PC-3 (cell line): ENCODE measurements around the gene DPP7. TPM values are rescaled to one million over a fixed set of nuclear protein-coding genes. Genes with fewer than 3 reads are reported as not detected.
A peak's percentile ranks its signal among the peaks of the same experiment; 100 is the strongest.

ENCODE experiments used
- ATAC-seq: fragments of 200-7000 bp; cut with Tn5 transposase; 2 replicates; pipeline ENCODE4 v1.9.1; 2020; ENCODE audit warnings: mild to moderate bottlenecking, moderate library complexity
- BruUV-seq: library from RNA; stranded (reverse); fragments of 400-500 nt; replicated peaks from 2 replicates; lab custom pipeline; 2021; lab: Mats Ljungman, UMichigan
- CTCF ChIA-PET: fragments of 300-600 bp; sonication (Branson Sonifier 250); formaldehyde crosslinking; loops from one replicate; lab custom pipeline; 2022; ENCODE audit warnings: antibody characterized with exemption; lab: Charles Lee
- POLR2A ChIA-PET: fragments of 300-600 bp; sonication (Branson Sonifier 250); formaldehyde crosslinking; loops from one replicate; lab custom pipeline; 2022; ENCODE audit warnings: antibody characterized with exemption; ENCODE audit not compliant: unreplicated experiment; lab: Charles Lee
- DNase-seq: peaks from one replicate; pipeline ENCODE4 v3.0.0-alpha.2; 2015
- H2AFZ ChIP-seq: fragments of 300-600 bp; sonication (generic); 2 replicates; pipeline ENCODE4 v1.6.0; 2016; ENCODE audit warnings: antibody characterized with exemption, low read length
- H3F3A ChIP-seq: fragments of 300-600 bp; sonication (generic); one replicate; pipeline ENCODE4 v1.6.0; 2017; ENCODE audit warnings: antibody characterized with exemption, low read length, control low read depth, mild to moderate bottlenecking; ENCODE audit not compliant: unreplicated experiment
- H3K27ac ChIP-seq: fragments of 300-600 bp; sonication (generic); 2 replicates; pipeline ENCODE4 v1.5.1; 2016; ENCODE audit warnings: mild to moderate bottlenecking, low read length
- H3K27me3 ChIP-seq: fragments of 300-600 bp; sonication (generic); 2 replicates; pipeline ENCODE4 v1.6.1; 2016; ENCODE audit warnings: low read length, mixed read lengths
- H3K36me3 ChIP-seq: fragments of 300-600 bp; sonication (generic); 2 replicates; pipeline ENCODE4 v1.6.1; 2016; ENCODE audit warnings: low read depth, mixed run types, low read length, mixed read lengths
- H3K4me1 ChIP-seq: fragments of 300-600 bp; sonication (generic); 2 replicates; pipeline ENCODE4 v1.5.1; 2016; ENCODE audit warnings: low read length; ENCODE audit not compliant: insufficient read depth
- H3K4me2 ChIP-seq: fragments of 300-600 bp; sonication (generic); 2 replicates; pipeline ENCODE4 v1.6.0; 2016; ENCODE audit warnings: low read length
- H3K4me3 ChIP-seq: fragments of 300-600 bp; sonication (generic); 2 replicates; pipeline ENCODE4 v1.5.1; 2016; ENCODE audit warnings: mild to moderate bottlenecking, low read length, mixed read lengths
- H3K79me2 ChIP-seq: fragments of 300-600 bp; sonication (generic); 2 replicates; pipeline ENCODE4 v1.6.1; 2017; ENCODE audit warnings: low read length, mixed read lengths
- H3K9ac ChIP-seq: fragments of 300-600 bp; sonication (generic); 2 replicates; pipeline ENCODE4 v1.6.0; 2016; ENCODE audit warnings: mild to moderate bottlenecking, low read length
- H3K9me2 ChIP-seq: fragments of 300-600 bp; sonication (generic); replicated peaks from 2 replicates; pipeline ENCODE4 v1.6.1; 2016; ENCODE audit warnings: mixed run types, low read length, mixed read lengths
- H3K9me3 ChIP-seq: fragments of 300-600 bp; sonication (generic); 2 replicates; pipeline ENCODE4 v1.6.1; 2016; ENCODE audit warnings: low read length, mixed read lengths
- H4K20me1 ChIP-seq: fragments of 300-600 bp; sonication (generic); 2 replicates; pipeline ENCODE4 v1.6.1; 2016; ENCODE audit warnings: low read length, mixed read lengths
- CTCF ChIP-seq: fragments of 300-600 bp; sonication (generic); conservative IDR thresholded peaks from 2 replicates; pipeline ENCODE4 v1.5.1; 2017; ENCODE audit warnings: antibody characterized with exemption, low read depth, mild to moderate bottlenecking, low read length
- EZH2 ChIP-seq: fragments of 300-600 bp; sonication (generic); IDR thresholded peaks from one replicate; pipeline ENCODE4 v1.6.1; 2017; ENCODE audit warnings: antibody characterized with exemption, mild to moderate bottlenecking, low read length; ENCODE audit not compliant: unreplicated experiment
- EZH2phosphoT487 ChIP-seq: fragments of 300-600 bp; sonication (generic); IDR thresholded peaks from 2 replicates; pipeline ENCODE4 v1.6.1; 2018; ENCODE audit warnings: mild to moderate bottlenecking, antibody characterized with exemption, low read length, borderline replicate concordance
- intact Hi-C: fragments of 100-400 bp; cut with micrococcal nuclease; formaldehyde crosslinking; loops from 2 replicates; pipeline ENCODE4 v1.9.0; 2023
- total RNA-seq: library from RNA; depleted of rRNA; stranded (reverse); fragments of >200 nt; gene quantifications from 2 replicates; pipeline ENCODE4 v1.2.3, GENCODE V29; 2014

The DPP7 gene
- total RNA-seq, 1 experiment from 2014 or later, result 103 TPM

GRCh38 chr9:137149942-137150616 lies 35.5 kb upstream of the DPP7 start:
- ATAC-seq (peak; percentile 20), DNase-seq (no peak)
- Histone ChIP-seq H3K36me3 (no peaks in the 10 kb centered on the region), H3K27ac (no peak overlapping the region), H3K9ac (peak overlapping the region; percentile 31; the same call in 1 of the 2 replicates), H3K9me2 (no peaks in the 10 kb centered on the region), H2AFZ (peak overlapping the region; percentile 61; the same call in 1 of the 2 replicates), H3K4me1 (no peaks in the 10 kb centered on the region; the same call in 1 of the 2 replicates), H3K79me2 (no peaks in the 10 kb centered on the region), H3K9me3 (no peaks in the 10 kb centered on the region), H3F3A (no peaks in the 10 kb centered on the region), H3K27me3 (no peaks in the 10 kb centered on the region), H3K4me2 (peak overlapping the region; percentile 70), H4K20me1 (no peaks in the 10 kb centered on the region), H3K4me3 (peak overlapping the region; percentile 48)
- TF ChIP-seq CTCF, result no peak
- TF ChIP-seq EZH2phosphoT487, result no peak
- TF ChIP-seq EZH2, result no peak
- CTCF ChIA-PET, result interaction anchor here (0.7 to 1.4 kb wide), 4 partner anchors 20 to 101 kb away, joined by 3 to 6 read pairs (median 4); partner anchors contain the start of genes MAN1B1 and TMEM210
- intact Hi-C loops, result loop anchor here (2.0 kb wide), 1 partner anchor 39 kb away; the partner anchor contains the start of genes ANAPC2 and SSNA1
- BruUV-seq, result no TSS peak
- POLR2A ChIA-PET, result interaction anchor here (0.6 to 0.7 kb wide), 6 partner anchors 9 to 220 kb away, joined by 3 to 27 read pairs (median 12); no protein-coding TSS in a partner anchor

GRCh38 chr9:137149363-137149762 lies 34.8 kb upstream of the DPP7 start:
- Histone ChIP-seq H3K9me2 (no peaks in the 10 kb centered on the region), H2AFZ (peak overlapping the region; percentile 61; the same call in 1 of the 2 replicates), H3K27me3 (no peaks in the 10 kb centered on the region), H3F3A (no peaks in the 10 kb centered on the region), H3K4me3 (no peak overlapping the region), H3K9me3 (no peaks in the 10 kb centered on the region), H3K4me1 (no peaks in the 10 kb centered on the region; the same call in 1 of the 2 replicates), H4K20me1 (no peaks in the 10 kb centered on the region), H3K9ac (no peak overlapping the region; the same call in 1 of the 2 replicates), H3K36me3 (no peaks in the 10 kb centered on the region), H3K79me2 (no peaks in the 10 kb centered on the region), H3K4me2 (peak overlapping the region; percentile 70; the same call in 1 of the 2 replicates), H3K27ac (no peak overlapping the region)
- DNase-seq (no peak), ATAC-seq (no peak)
- TF ChIP-seq CTCF (no peak), EZH2 (no peak), EZH2phosphoT487 (no peak)
- CTCF ChIA-PET, result interaction anchor here (0.9 kb wide), 1 partner anchor 20 kb away, joined by 3 read pairs; no protein-coding TSS in a partner anchor
- POLR2A ChIA-PET, result no interaction called here
- no TSS peak for BruUV-seq
- intact Hi-C loops, result no loop called here

GRCh38 chr9:137148661-137149060 lies 34.1 kb upstream of the DPP7 start:
- TF ChIP-seq EZH2phosphoT487 (no peak), EZH2 (no peak), CTCF (no peak)
- H3K27ac ChIP-seq, result no peak overlapping the region
- intact Hi-C loops, result no loop called here

More at GRCh38 chr9:137148661-137149060, 34.1 kb upstream of the DPP7 start:
- H3K9ac ChIP-seq, result no peak overlapping the region
- ATAC-seq, result no peak
- ChIA-PET POLR2A (no interaction called here), CTCF (interaction anchor here (0.9 kb wide), 1 partner anchor 19 kb away, joined by 3 read pairs; no protein-coding TSS in a partner anchor)
- DNase-seq, result no peak
- no TSS peak for BruUV-seq
- no peaks in the 10 kb centered on the region for H3K9me3 ChIP-seq
- no peak overlapping the region for H3K4me2 ChIP-seq
- H2AFZ ChIP-seq, result no peak overlapping the region
- no peaks in the 10 kb centered on the region for H3F3A ChIP-seq
- no peaks in the 10 kb centered on the region for H3K9me2 ChIP-seq
- H3K4me3 ChIP-seq, result no peak overlapping the region
- H3K79me2 ChIP-seq, result no peaks in the 10 kb centered on the region
- H3K27me3 ChIP-seq, result no peaks in the 10 kb centered on the region
- H3K36me3 ChIP-seq, result no peaks in the 10 kb centered on the region
- no peaks in the 10 kb centered on the region for H4K20me1 ChIP-seq
- H3K4me1 ChIP-seq, result no peaks in the 10 kb centered on the region; the same call in 1 of the 2 replicates
